ENCODE data around the gene ADH6.
A peak's percentile ranks its signal among the peaks of the same experiment; 100 is the strongest.

- TF ChIP-seq, protein P1, sequence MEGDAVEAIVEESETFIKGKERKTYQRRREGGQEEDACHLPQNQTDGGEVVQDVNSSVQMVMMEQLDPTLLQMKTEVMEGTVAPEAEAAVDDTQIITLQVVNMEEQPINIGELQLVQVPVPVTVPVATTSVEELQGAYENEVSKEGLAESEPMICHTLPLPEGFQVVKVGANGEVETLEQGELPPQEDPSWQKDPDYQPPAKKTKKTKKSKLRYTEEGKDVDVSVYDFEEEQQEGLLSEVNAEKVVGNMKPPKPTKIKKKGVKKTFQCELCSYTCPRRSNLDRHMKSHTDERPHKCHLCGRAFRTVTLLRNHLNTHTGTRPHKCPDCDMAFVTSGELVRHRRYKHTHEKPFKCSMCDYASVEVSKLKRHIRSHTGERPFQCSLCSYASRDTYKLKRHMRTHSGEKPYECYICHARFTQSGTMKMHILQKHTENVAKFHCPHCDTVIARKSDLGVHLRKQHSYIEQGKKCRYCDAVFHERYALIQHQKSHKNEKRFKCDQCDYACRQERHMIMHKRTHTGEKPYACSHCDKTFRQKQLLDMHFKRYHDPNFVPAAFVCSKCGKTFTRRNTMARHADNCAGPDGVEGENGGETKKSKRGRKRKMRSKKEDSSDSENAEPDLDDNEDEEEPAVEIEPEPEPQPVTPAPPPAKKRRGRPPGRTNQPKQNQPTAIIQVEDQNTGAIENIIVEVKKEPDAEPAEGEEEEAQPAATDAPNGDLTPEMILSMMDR (IDR thresholded peaks at IDR 0.05): peak in 1 of 3 donors; percentile 11
- TF ChIP-seq POLR2AphosphoS5 (IDR thresholded peaks at IDR 0.05): no peak
- TF ChIP-seq POLR2A (IDR thresholded peaks at IDR 0.05): no peak
Measured at GRCh38 chr4:99201690-99202089, 17.4 kb downstream of the ADH6 start.
